ENCODE measurements around the gene SARM1.

The SARM1 gene

GRCh38 chr17:28342313-28342712 is 29.2 kb upstream of the SARM1 start:
- DNase-seq = no peak

GRCh38 chr17:28343491-28343932 is 28.0 kb upstream of the SARM1 start:
- no peak for DNase-seq

- no peak for DNase-seq
These were observed 27.5 kb upstream of the SARM1 start for GRCh38 chr17:28344011-28344410.

GRCh38 chr17:28344435-28344901 is 27.0 kb upstream of the SARM1 start:
- DNase-seq = no peak

GRCh38 chr17:28345419-28346198 is 25.9 kb upstream of the SARM1 start:
- no peak for DNase-seq

- DNase-seq = no peak
These were observed 25.3 kb upstream of the SARM1 start for GRCh38 chr17:28346199-28346580.

GRCh38 chr17:28346746-28347246 is 24.7 kb upstream of the SARM1 start:
- DNase-seq = no peak

- no peak for DNase-seq
These were observed 24.1 kb upstream of the SARM1 start for GRCh38 chr17:28347261-28347891.

- no peak for DNase-seq
These were observed 22.5 kb upstream of the SARM1 start for GRCh38 chr17:28348979-28349378.

- no peak for DNase-seq
These were observed 21.2 kb upstream of the SARM1 start for GRCh38 chr17:28350271-28350670.

GRCh38 chr17:28357061-28357900 is 14.2 kb upstream of the SARM1 start, which contains the start of gene POLDIP2:
TSS of gene POLDIP2 (minus strand) at chr17:28357527. CDS start at chr17:28357448, 79 bp downstream.
- DNase-seq = peak; percentile 95 to 97

- DNase-seq = no peak
These were observed 13.6 kb upstream of the SARM1 start for GRCh38 chr17:28357901-28358197.

GRCh38 chr17:28363186-28363585 is 8.3 kb upstream of the SARM1 start:
- DNase-seq = no peak

- no peak for DNase-seq
These were observed 7.5 kb upstream of the SARM1 start for GRCh38 chr17:28363776-28364650.

GRCh38 chr17:28364665-28365363 is 6.7 kb upstream of the SARM1 start, which contains the start of gene SEBOX:
TSS of gene SEBOX (minus strand) at chr17:28365199. CDS start at chr17:28365151, 48 bp downstream.
- no peak for DNase-seq

- no peak for DNase-seq
These were observed 6.0 kb upstream of the SARM1 start for GRCh38 chr17:28365487-28365886.

- no peak for DNase-seq
These were observed 4.9 kb upstream of the SARM1 start for GRCh38 chr17:28366605-28367004.

GRCh38 chr17:28367641-28368305 is 3.7 kb upstream of the SARM1 start:
- DNase-seq = no peak

- no peak for DNase-seq
These were observed 3.1 kb upstream of the SARM1 start for GRCh38 chr17:28368306-28368831.

- no peak for DNase-seq
These were observed 2.4 kb upstream of the SARM1 start for GRCh38 chr17:28368915-28369683.

Measured in activated T-cell treated with anti-CD3 and anti-CD28 coated beads, Interleukin-2, amount 50 U/mL, for 48 hours (primary cell).